H1 (cell line): ENCODE measurements around the gene EPHA3. TPM values are rescaled to one million over a fixed set of nuclear protein-coding genes. Genes with fewer than 3 reads are reported as not detected.
A peak's percentile ranks its signal among the peaks of the same experiment; 100 is the strongest.

ENCODE experiments used
- CTCF ChIA-PET: fragments of 300-600 bp; sonication (Branson Sonifier 250); formaldehyde crosslinking; loops from one replicate; lab custom pipeline; 2021; ENCODE audit not compliant: partially characterized antibody; lab: Charles Lee
- POLR2A ChIA-PET: fragments of 300-600 bp; sonication (Branson Sonifier 250); formaldehyde crosslinking; loops from one replicate; lab custom pipeline; 2021; ENCODE audit warnings: inconsistent platforms; ENCODE audit not compliant: partially characterized antibody; lab: Charles Lee
- DNase-seq, 2 experiments: peaks; one replicate each; pipeline versions ENCODE4 v3.0.0 to v3.0.0-alpha.2; 2010 to 2022; ENCODE audit warnings: low spot score in 2 of 2, low read depth in 1 of 2, mixed read lengths in 1 of 2
- FAIRE-seq: peaks from 2 replicates; lab custom pipeline; 2011; peaks lifted over from hg19 to GRCh38; lab: Jason Lieb, UNC
- H2AFZ ChIP-seq: 2 replicates; pipeline ENCODE4 v1.8.1; 2012; ENCODE audit warnings: low read length, inconsistent platforms
- H2AK5ac ChIP-seq: 2 replicates; pipeline ENCODE4 v1.6.1; 2013; ENCODE audit warnings: low read depth, low read length
- H2BK120ac ChIP-seq: replicated peaks from 2 replicates; pipeline ENCODE3; 2013; ENCODE audit warnings: low read depth, low read length, inconsistent platforms
- H2BK12ac ChIP-seq: 2 replicates; pipeline ENCODE4 v1.6.1; 2013; ENCODE audit warnings: low read depth, low read length
- H2BK15ac ChIP-seq: 2 replicates; pipeline ENCODE4 v1.6.1; 2013; ENCODE audit warnings: low read length
- H2BK20ac ChIP-seq: 2 replicates; pipeline ENCODE4 v1.6.1; 2013; ENCODE audit warnings: low read length
- H2BK5ac ChIP-seq: 2 replicates; pipeline ENCODE4 v1.6.1; 2013; ENCODE audit warnings: low read depth, low read length
- H3K14ac ChIP-seq: 2 replicates; pipeline ENCODE4 v1.6.1; 2013; ENCODE audit warnings: inconsistent platforms; ENCODE audit not compliant: insufficient read length
- H3K18ac ChIP-seq: 2 replicates; pipeline ENCODE4 v1.6.1; 2013; ENCODE audit warnings: low read length; ENCODE audit errors: extremely low read depth
- H3K23ac ChIP-seq: 2 replicates; pipeline ENCODE4 v1.6.1; 2013; ENCODE audit warnings: inconsistent platforms; ENCODE audit not compliant: insufficient read length
- H3K23me2 ChIP-seq: 2 replicates; pipeline ENCODE4 v1.6.1; 2013; ENCODE audit warnings: low read depth, low read length
- H3K27ac ChIP-seq: 2 replicates; pipeline ENCODE4 v1.6.1; 2011; ENCODE audit warnings: low read depth, low read length, inconsistent platforms
- H3K27me3 ChIP-seq, 4 experiments: replicated peaks in 1 of 4; 1 replicate in 1 of 4; 2 replicates in 3 of 4; pipeline versions ENCODE4 v1.6.1 to v1.8.1; 2011 to 2013; ENCODE audit warnings: low read length in 3 of 4, mild to moderate bottlenecking in 3 of 4, inconsistent platforms in 2 of 4, mixed read lengths in 2 of 4, moderate library complexity in 1 of 4; ENCODE audit not compliant: control insufficient read depth in 3 of 4, insufficient read depth in 3 of 4; ENCODE audit errors: extremely low read depth in 1 of 4
- H3K36me3 ChIP-seq, 4 experiments: 2 replicates each; pipeline versions ENCODE4 v1.6.1 to v1.8.1; 2011 to 2013; ENCODE audit warnings: mild to moderate bottlenecking in 4 of 4, low read length in 3 of 4, moderate library complexity in 2 of 4, control low read depth in 1 of 4, inconsistent platforms in 1 of 4; ENCODE audit not compliant: insufficient read depth in 4 of 4, control insufficient read depth in 2 of 4
- H3K4ac ChIP-seq: replicated peaks from 2 replicates; pipeline ENCODE3; 2013; ENCODE audit warnings: low read length, low read depth, mixed read lengths, inconsistent platforms; ENCODE audit not compliant: insufficient read length
- H3K4me1 ChIP-seq, 4 experiments: replicated peaks in 1 of 4; 1 replicate in 1 of 4; 2 replicates in 3 of 4; pipeline versions ENCODE4 v1.6.1 to v1.8.1; 2011 to 2013; ENCODE audit warnings: low read length in 3 of 4, inconsistent platforms in 2 of 4, mixed read lengths in 1 of 4; ENCODE audit not compliant: insufficient read depth in 4 of 4, control insufficient read depth in 3 of 4
- H3K4me2 ChIP-seq, 2 experiments: 2 replicates each; pipeline versions ENCODE4 v1.6.1 to v1.8.1; 2011 to 2013; ENCODE audit warnings: low read depth in 2 of 2, low read length in 2 of 2, control low read depth in 1 of 2, inconsistent platforms in 1 of 2, mild to moderate bottlenecking in 1 of 2; ENCODE audit not compliant: insufficient read depth in 1 of 2
- H3K4me3 ChIP-seq, 4 experiments: fragments of 200-600, 300-600 bp in 1 of 4; sonication (generic), shearing (Covaris generic), sonication (Bioruptor Twin) in 1 of 4; 2 replicates each; pipeline versions ENCODE4 v1.5.1 to v1.8.1; 2011 to 2016; ENCODE audit warnings: low read length in 4 of 4, low read depth in 3 of 4, control low read depth in 2 of 4, inconsistent platforms in 2 of 4, mild to moderate bottlenecking in 2 of 4, mixed read lengths in 1 of 4, moderate library complexity in 1 of 4; ENCODE audit not compliant: insufficient read depth in 2 of 4; ENCODE audit errors: extremely low read depth in 1 of 4
- H3K56ac ChIP-seq: replicated peaks from 2 replicates; pipeline ENCODE3; 2013; ENCODE audit warnings: low read depth, mild to moderate bottlenecking, mixed read lengths, low read length, inconsistent platforms; ENCODE audit not compliant: insufficient read length
- H3K79me1 ChIP-seq: 2 replicates; pipeline ENCODE4 v1.6.1; 2013; ENCODE audit warnings: low read depth, low read length, control low read depth
- H3K79me2 ChIP-seq, 2 experiments: 2 replicates each; pipeline versions ENCODE4 v1.6.1 to v1.8.1; 2012 to 2013; ENCODE audit warnings: low read length in 2 of 2, mild to moderate bottlenecking in 2 of 2, inconsistent platforms in 1 of 2; ENCODE audit not compliant: insufficient read depth in 2 of 2, control insufficient read depth in 1 of 2
- H3K9ac ChIP-seq, 4 experiments: replicated peaks in 1 of 4; 1 replicate in 1 of 4; 2 replicates in 3 of 4; pipeline versions ENCODE4 v1.6.1 to v1.8.1; 2011 to 2013; ENCODE audit warnings: low read depth in 3 of 4, low read length in 3 of 4, control low read depth in 2 of 4, mild to moderate bottlenecking in 2 of 4, moderate library complexity in 2 of 4, inconsistent platforms in 1 of 4; ENCODE audit errors: extremely low read depth in 1 of 4
- H3K9me3 ChIP-seq, 2 experiments: 2 replicates each; pipeline versions ENCODE4 v1.6.1 to v1.8.1; 2012 to 2013; ENCODE audit warnings: mild to moderate bottlenecking in 2 of 2, moderate library complexity in 2 of 2, control low read depth in 1 of 2, inconsistent platforms in 1 of 2, low read depth in 1 of 2, low read length in 1 of 2, mixed read lengths in 1 of 2; ENCODE audit not compliant: insufficient read depth in 2 of 2
- H4K20me1 ChIP-seq, 2 experiments: replicated peaks in 1 of 2; 2 replicates each; pipeline versions ENCODE3 to v1.8.1; 2011 to 2013; ENCODE audit warnings: inconsistent platforms in 2 of 2, low read length in 2 of 2, mild to moderate bottlenecking in 1 of 2; ENCODE audit not compliant: insufficient read depth in 2 of 2, control insufficient read depth in 1 of 2
- H4K5ac ChIP-seq: 2 replicates; pipeline ENCODE4 v1.6.1; 2013; ENCODE audit warnings: low read length, low read depth, mixed read lengths, inconsistent platforms; ENCODE audit not compliant: insufficient read length
- H4K8ac ChIP-seq: 2 replicates; pipeline ENCODE4 v1.8.0; 2013; ENCODE audit warnings: mild to moderate bottlenecking, moderate library complexity, low read length, inconsistent platforms; ENCODE audit not compliant: insufficient read depth; ENCODE audit errors: extremely low read depth
- H4K91ac ChIP-seq: replicated peaks from 2 replicates; pipeline ENCODE3; 2013; ENCODE audit warnings: low read length, mixed read lengths, inconsistent platforms; ENCODE audit not compliant: insufficient read length
- SP4 ChIP-seq: IDR thresholded peaks from 2 replicates; pipeline ENCODE4 v1.6.1; 2012; ENCODE audit warnings: low read length, inconsistent platforms
- TCF12 ChIP-seq: IDR thresholded peaks from 2 replicates; pipeline ENCODE4 v1.6.1; 2011; ENCODE audit warnings: low read depth, mild to moderate bottlenecking, low read length
- ZNF274 ChIP-seq: IDR thresholded peaks from 2 replicates; pipeline ENCODE4 v1.7.0; 2012; ENCODE audit warnings: low read length, borderline replicate concordance; ENCODE audit errors: extremely low read depth
- polyA plus RNA-seq, 7 experiments: library from polyadenylated mRNA; depleted of rRNA in 3 of 7; stranded (reverse) in 5 of 7; unstranded in 2 of 7; fragments of >200 nt in 5 of 7; fragments of 200-250 nt in 2 of 7; gene quantifications; 1 replicate in 5 of 7; 2 replicates in 1 of 7; 4 replicates in 1 of 7; pipeline versions ENCODE4 v1.2.1 to v1.2.3, GENCODE V29; 2011 to 2013; ENCODE audit warnings: missing spikeins in 2 of 7, mixed read lengths in 2 of 7
- total RNA-seq: library from RNA; stranded (reverse); fragmentation: NEBNext Ultra II Directional; extraction: Animal tissue kit (Norgen Biotek cat#: 25700); gene quantifications from 2 replicates; pipeline ENCODE4 v1.2.1, GENCODE V29; 2021

Gene EPHA3
- total and polyA plus RNA-seq, 2 of the 8 experiments (the other 6 are each of a cell fraction or from before 2014, with no cell fraction given) = 0.09 to 0.22 TPM

DNA sequence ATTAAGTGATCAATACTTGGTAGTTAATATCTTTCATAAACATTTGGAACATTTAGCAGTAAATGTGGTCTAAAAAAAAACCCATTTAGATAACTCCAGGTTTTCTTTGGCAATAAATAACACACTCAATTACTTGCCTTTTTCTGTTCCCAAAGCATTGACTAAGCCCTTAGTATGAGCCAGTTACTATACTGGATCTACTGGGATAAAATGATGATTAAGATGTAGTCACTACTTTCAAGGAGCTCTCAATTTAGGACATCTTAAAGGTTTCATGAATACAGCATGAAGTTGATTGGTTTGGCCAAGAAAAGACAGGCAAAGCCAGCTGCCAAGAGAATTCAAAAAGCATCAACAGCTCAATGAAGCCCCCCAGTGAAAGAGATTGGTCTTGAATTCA is 250.9 kb downstream of the EPHA3 start:
- H3K27ac ChIP-seq = no peak overlapping the region
- H3K79me2 ChIP-seq = no peaks in the 10 kb centered on the region
- ChIA-PET CTCF (interaction anchor here (0.6 kb wide), 1 partner anchor 122 kb away, joined by 3 read pairs; no protein-coding TSS in a partner anchor), POLR2A (no interaction called here)
- no peak overlapping the region for H2BK12ac ChIP-seq
- H4K91ac ChIP-seq = no peak overlapping the region
- H3K4ac ChIP-seq = no peak overlapping the region
- no peak overlapping the region for H4K5ac ChIP-seq
- no peak overlapping the region for H3K56ac ChIP-seq
- no peak overlapping the region for H3K4me2 ChIP-seq
- no peak overlapping the region for H3K18ac ChIP-seq
- H3K36me3 ChIP-seq = no peaks in the 10 kb centered on the region
- no peak overlapping the region for H2BK120ac ChIP-seq
- DNase-seq (no peak), FAIRE-seq (no peak)
- no peak overlapping the region for H3K4me3 ChIP-seq
- no peak overlapping the region for H2BK15ac ChIP-seq
- H2BK20ac ChIP-seq = no peak overlapping the region
- no peaks in the 10 kb centered on the region for H3K27me3 ChIP-seq
- 0 out of 2 replicates have a peak overlapping the region, but pooled peaks have one; percentile 36 for H2AFZ ChIP-seq
- H3K14ac ChIP-seq = no peak overlapping the region
- no peaks in the 10 kb centered on the region for H3K79me1 ChIP-seq
- H4K8ac ChIP-seq = no peak overlapping the region
- no peaks in the 10 kb centered on the region for H3K9me3 ChIP-seq
- H3K9ac ChIP-seq = no peak overlapping the region
- no peak overlapping the region for H3K23ac ChIP-seq
- no peak overlapping the region for H2AK5ac ChIP-seq
- H4K20me1 ChIP-seq = no peaks in the 10 kb centered on the region
- H3K23me2 ChIP-seq = no peaks in the 10 kb centered on the region
- no peaks in the 10 kb centered on the region for H3K4me1 ChIP-seq
- H2BK5ac ChIP-seq = no peak overlapping the region
- TF ChIP-seq SP4 (no peak), TCF12 (no peak), ZNF274 (no peak)
